K562 (cell line): ENCODE measurements around the gene CASKIN1. TPM values are rescaled to one million over a fixed set of nuclear protein-coding genes. Genes with fewer than 3 reads are reported as not detected.

Experiments
- FOXK1 ChIP-seq: sonication (generic); formaldehyde crosslinking; IDR thresholded peaks from 2 replicates; pipeline ENCODE4 v1.8.0; 2022; ENCODE audit warnings: missing genetic modification reagents, mild to moderate bottlenecking, borderline replicate concordance
- HNRNPL ChIP-seq: fragments of 200-400 bp; formaldehyde crosslinking; IDR thresholded peaks from 2 replicates; pipeline ENCODE4 v1.6.1; 2017; ENCODE audit warnings: low read depth, mild to moderate bottlenecking, low read length
- NR4A1 ChIP-seq, 2 experiments: fragments of 250-450 bp in 1 of 2; fragments of 450-650 bp in 1 of 2; sonication (Bioruptor Pico) in 1 of 2; IDR thresholded peaks; 2 replicates each; pipeline versions ENCODE4 v1.4.0 to v1.6.1; 2016 to 2020; ENCODE audit warnings: mild to moderate bottlenecking in 2 of 2, missing compliant biosample characterization in 1 of 2, missing genetic modification characterization in 1 of 2, moderate library complexity in 1 of 2
- PRMT5 ChIP-seq: sonication (generic); formaldehyde crosslinking; IDR thresholded peaks from 2 replicates; pipeline ENCODE4 v1.5.0; 2020; ENCODE audit warnings: missing genetic modification reagents
- ZNF232 ChIP-seq: sonication (generic); formaldehyde crosslinking; IDR thresholded peaks from 2 replicates; pipeline ENCODE4 v1.8.0; 2022; ENCODE audit warnings: mild to moderate bottlenecking, missing genetic modification reagents
- ZNF644 ChIP-seq: fragments of 200-800 bp; sonication (Bioruptor generic); IDR thresholded peaks from 2 replicates; pipeline ENCODE4 v1.6.1; 2016; ENCODE audit warnings: low read depth, missing genetic modification characterization, missing compliant biosample characterization
- polyA plus RNA-seq, 8 experiments: library from polyadenylated mRNA; depleted of rRNA in 4 of 8; stranded (reverse) in 5 of 8; unstranded in 3 of 8; fragments of >200 nt; fragmentation: Nextera tagmentation in 2 of 8; fragmentation: Illumina TruSeq in 1 of 8; extraction: Ambion mirVana in 2 of 8; extraction: Trizol in 1 of 8; gene quantifications; 2 replicates each; pipeline versions ENCODE4 v1.2.1 to v1.2.3, GENCODE V29; 2011 to 2014; ENCODE audit warnings: inconsistent platforms in 1 of 8, missing spikeins in 1 of 8
- total RNA-seq, 7 experiments: library from RNA; depleted of rRNA in 6 of 7; stranded (reverse); fragments of >200 nt in 6 of 7; fragmentation: Illumina TruSeq in 2 of 7; extraction: Trizol in 2 of 7; gene quantifications; 2 replicates each; pipeline versions ENCODE4 v1.2.1 to v1.2.3, GENCODE V29; 2011 to 2021; ENCODE audit warnings: low replicate concordance in 1 of 7
- TF ChIP-seq, protein P1 (sequence below): sonication (generic); formaldehyde crosslinking; IDR thresholded peaks from 2 replicates; pipeline ENCODE4 v1.8.1; 2023; ENCODE audit warnings: missing genetic modification reagents, mild to moderate bottlenecking, borderline replicate concordance
- TF ChIP-seq, protein P2 (sequence below): fragments of 250-450 bp; sonication (Bioruptor Pico); IDR thresholded peaks from 2 replicates; pipeline ENCODE4 v1.4.0; 2020
- TF ChIP-seq, protein P3 (sequence below): fragments of 250-450 bp; sonication (Bioruptor Pico); IDR thresholded peaks from 2 replicates; pipeline ENCODE4 v1.8.0; 2022; ENCODE audit warnings: moderate library complexity, mild to moderate bottlenecking, inconsistent platforms

Gene CASKIN1
- total and polyA plus RNA-seq, 9 of the 15 experiments (the other 6 are each of a cell fraction or from before 2014, with no cell fraction given) = 0.15 to 4.5 (median 1.5) TPM; not detected in 2

DNA sequence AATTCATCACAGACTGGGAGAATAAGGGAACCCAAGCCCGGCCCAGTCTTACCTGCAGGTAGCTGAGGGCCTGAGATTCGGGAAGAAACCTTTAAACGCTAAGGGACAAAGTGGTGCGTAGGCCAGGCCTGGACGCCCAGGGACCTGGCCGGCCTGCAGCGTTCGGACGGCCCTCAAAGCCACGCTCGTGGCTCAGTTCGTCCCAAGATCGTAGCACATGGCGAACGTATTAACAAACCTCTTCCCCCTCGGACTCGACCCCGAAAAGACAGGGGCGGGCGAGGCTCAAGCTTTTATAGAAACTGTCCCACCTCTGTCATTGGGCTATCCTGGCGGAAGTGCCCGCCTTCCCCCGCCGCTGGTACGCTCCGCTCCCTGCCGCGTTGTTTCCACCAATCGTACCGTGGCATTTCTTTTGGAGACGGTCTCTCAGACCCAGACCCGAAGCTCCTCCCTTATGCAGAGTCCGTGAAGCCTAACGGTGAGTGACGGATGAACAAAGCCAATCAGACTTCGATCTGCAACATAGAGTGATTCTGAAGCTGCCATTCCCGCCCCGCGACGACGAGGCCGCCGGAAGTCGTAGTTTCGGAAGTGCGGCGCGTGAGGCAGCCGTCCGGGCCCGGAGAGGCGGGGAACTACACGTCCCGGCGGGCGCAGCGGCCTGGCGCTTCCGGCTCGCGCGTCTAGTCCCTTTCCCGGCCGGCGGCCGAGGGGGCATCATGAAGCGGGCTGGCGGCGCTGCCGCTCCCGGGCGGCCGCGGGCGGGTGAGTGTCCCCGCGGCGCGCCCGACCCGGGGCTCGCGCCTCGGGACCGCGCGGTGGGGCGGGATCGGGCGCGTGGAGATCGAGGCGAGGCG, 41.1 kb downstream of the CASKIN1 start, which contains the start of gene TRAF7 (continued):
- TF ChIP-seq, protein P1, sequence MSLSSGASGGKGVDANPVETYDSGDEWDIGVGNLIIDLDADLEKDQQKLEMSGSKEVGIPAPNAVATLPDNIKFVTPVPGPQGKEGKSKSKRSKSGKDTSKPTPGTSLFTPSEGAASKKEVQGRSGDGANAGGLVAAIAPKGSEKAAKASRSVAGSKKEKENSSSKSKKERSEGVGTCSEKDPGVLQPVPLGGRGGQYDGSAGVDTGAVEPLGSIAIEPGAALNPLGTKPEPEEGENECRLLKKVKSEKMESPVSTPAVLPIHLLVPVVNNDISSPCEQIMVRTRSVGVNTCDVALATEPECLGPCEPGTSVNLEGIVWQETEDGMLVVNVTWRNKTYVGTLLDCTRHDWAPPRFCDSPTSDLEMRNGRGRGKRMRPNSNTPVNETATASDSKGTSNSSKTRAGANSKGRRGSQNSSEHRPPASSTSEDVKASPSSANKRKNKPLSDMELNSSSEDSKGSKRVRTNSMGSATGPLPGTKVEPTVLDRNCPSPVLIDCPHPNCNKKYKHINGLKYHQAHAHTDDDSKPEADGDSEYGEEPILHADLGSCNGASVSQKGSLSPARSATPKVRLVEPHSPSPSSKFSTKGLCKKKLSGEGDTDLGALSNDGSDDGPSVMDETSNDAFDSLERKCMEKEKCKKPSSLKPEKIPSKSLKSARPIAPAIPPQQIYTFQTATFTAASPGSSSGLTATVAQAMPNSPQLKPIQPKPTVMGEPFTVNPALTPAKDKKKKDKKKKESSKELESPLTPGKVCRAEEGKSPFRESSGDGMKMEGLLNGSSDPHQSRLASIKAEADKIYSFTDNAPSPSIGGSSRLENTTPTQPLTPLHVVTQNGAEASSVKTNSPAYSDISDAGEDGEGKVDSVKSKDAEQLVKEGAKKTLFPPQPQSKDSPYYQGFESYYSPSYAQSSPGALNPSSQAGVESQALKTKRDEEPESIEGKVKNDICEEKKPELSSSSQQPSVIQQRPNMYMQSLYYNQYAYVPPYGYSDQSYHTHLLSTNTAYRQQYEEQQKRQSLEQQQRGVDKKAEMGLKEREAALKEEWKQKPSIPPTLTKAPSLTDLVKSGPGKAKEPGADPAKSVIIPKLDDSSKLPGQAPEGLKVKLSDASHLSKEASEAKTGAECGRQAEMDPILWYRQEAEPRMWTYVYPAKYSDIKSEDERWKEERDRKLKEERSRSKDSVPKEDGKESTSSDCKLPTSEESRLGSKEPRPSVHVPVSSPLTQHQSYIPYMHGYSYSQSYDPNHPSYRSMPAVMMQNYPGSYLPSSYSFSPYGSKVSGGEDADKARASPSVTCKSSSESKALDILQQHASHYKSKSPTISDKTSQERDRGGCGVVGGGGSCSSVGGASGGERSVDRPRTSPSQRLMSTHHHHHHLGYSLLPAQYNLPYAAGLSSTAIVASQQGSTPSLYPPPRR (CRISPR knock-in tag) = no peak
- TF ChIP-seq ZNF232 (CRISPR knock-in tag) = peak; percentile 36; the same call in 1 of the 2 replicates
- TF ChIP-seq NR4A1 (CRISPR knock-in tag; IDR thresholded peaks at IDR 0.05) = 0 out of 2 replicates have a peak, but pooled peaks have one; percentile 17
- TF ChIP-seq NR4A1 (tag; IDR thresholded peaks at IDR 0.05) = no peak
- TF ChIP-seq FOXK1 = peak; percentile 96
- TF ChIP-seq HNRNPL = no peak
- peak; percentile 85 for TF ChIP-seq ZNF644 (tag)
- TF ChIP-seq PRMT5 (CRISPR knock-in tag) = no peak; the same call in 1 of the 2 replicates
- TF ChIP-seq, protein P2, sequence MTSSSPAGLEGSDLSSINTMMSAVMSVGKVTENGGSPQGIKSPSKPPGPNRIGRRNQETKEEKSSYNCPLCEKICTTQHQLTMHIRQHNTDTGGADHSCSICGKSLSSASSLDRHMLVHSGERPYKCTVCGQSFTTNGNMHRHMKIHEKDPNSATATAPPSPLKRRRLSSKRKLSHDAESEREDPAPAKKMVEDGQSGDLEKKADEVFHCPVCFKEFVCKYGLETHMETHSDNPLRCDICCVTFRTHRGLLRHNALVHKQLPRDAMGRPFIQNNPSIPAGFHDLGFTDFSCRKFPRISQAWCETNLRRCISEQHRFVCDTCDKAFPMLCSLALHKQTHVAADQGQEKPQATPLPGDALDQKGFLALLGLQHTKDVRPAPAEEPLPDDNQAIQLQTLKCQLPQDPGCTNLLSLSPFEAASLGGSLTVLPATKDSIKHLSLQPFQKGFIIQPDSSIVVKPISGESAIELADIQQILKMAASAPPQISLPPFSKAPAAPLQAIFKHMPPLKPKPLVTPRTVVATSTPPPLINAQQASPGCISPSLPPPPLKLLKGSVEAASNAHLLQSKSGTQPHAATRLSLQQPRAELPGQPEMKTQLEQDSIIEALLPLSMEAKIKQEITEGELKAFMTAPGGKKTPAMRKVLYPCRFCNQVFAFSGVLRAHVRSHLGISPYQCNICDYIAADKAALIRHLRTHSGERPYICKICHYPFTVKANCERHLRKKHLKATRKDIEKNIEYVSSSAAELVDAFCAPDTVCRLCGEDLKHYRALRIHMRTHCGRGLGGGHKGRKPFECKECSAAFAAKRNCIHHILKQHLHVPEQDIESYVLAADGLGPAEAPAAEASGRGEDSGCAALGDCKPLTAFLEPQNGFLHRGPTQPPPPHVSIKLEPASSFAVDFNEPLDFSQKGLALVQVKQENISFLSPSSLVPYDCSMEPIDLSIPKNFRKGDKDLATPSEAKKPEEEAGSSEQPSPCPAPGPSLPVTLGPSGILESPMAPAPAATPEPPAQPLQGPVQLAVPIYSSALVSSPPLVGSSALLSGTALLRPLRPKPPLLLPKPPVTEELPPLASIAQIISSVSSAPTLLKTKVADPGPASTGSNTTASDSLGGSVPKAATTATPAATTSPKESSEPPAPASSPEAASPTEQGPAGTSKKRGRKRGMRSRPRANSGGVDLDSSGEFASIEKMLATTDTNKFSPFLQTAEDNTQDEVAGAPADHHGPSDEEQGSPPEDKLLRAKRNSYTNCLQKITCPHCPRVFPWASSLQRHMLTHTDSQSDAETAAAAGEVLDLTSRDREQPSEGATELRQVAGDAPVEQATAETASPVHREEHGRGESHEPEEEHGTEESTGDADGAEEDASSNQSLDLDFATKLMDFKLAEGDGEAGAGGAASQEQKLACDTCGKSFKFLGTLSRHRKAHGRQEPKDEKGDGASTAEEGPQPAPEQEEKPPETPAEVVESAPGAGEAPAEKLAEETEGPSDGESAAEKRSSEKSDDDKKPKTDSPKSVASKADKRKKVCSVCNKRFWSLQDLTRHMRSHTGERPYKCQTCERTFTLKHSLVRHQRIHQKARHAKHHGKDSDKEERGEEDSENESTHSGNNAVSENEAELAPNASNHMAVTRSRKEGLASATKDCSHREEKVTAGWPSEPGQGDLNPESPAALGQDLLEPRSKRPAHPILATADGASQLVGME (CRISPR knock-in tag) = no peak
- TF ChIP-seq, protein P3, sequence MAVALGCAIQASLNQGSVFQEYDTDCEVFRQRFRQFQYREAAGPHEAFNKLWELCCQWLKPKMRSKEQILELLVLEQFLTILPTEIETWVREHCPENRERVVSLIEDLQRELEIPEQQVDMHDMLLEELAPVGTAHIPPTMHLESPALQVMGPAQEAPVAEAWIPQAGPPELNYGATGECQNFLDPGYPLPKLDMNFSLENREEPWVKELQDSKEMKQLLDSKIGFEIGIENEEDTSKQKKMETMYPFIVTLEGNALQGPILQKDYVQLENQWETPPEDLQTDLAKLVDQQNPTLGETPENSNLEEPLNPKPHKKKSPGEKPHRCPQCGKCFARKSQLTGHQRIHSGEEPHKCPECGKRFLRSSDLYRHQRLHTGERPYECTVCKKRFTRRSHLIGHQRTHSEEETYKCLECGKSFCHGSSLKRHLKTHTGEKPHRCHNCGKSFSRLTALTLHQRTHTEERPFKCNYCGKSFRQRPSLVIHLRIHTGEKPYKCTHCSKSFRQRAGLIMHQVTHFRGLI = peak; percentile 1; the same call in 1 of the 2 replicates
